ENCODE data around the gene AP2A2. TPM values are rescaled to one million over a fixed set of nuclear protein-coding genes. Genes with fewer than 3 reads are reported as not detected.
"Not testable (repeated sequence)": the region's sequence is repeated elsewhere in the genome, so short reads cannot be mapped to it uniquely, and the experiment has no call there.

The AP2A2 gene
- polyA plus RNA-seq, 10 donors, result 40.5 to 62.5 (median 49.2) TPM

DNA sequence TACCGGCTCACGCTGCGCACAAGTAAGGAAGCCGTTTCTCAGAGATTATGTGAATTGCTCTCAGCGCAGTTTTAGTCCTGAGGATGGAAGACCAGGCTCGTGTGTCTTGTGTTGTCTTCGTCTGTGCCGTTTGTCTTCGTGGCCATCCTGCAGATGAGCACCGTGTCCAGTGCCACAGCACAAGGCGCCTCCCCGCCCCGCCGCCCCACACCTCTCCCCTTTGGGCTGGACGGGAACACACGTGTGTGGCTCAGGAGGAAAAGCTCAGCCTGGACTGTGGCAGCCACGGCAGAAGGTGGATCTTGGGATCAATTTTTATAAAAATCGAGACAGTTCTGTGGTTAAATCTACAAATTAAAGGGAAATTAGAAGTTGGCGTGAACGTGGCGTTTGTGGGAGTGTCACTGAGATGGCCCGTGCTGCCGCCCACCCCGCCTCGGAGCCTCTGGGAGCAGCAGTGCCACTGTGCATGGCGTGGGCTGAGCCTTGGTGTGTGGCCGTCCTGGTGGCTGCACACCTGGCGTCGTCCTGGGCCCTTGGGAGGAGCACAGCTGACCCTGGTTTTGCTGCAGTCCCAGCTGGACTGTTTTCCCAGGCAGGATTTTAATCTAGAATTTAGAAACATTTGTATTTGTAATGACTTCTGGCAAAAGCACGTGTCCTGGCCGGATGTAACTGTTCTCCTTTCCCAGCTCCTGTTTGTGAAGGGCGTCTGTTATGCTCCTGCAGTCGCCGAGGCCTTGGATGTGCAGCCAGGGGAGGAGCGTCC is 85.1 kb downstream of the AP2A2 start:
- DNase-seq, result no peak

DNA sequence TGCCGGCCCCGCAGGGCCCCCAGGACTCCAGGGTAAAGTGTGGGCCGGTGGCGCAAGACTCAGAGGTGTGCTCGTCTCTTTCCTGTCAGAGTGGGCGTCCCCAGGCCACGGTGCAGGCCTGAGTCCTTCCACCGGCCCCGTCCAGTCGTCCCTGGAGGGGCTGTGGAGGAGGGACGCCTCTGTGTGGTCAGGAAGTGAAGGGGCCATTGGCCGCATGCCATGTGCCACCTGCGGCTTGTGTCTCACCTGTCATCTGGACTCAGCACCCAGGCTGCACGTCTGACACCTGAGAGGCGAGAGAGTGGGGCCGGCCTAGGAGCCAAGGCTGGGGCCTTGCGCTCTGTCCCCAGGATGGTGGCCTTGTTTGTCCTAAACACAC is 85.6 kb downstream of the AP2A2 start:
- no peak for DNase-seq

DNA sequence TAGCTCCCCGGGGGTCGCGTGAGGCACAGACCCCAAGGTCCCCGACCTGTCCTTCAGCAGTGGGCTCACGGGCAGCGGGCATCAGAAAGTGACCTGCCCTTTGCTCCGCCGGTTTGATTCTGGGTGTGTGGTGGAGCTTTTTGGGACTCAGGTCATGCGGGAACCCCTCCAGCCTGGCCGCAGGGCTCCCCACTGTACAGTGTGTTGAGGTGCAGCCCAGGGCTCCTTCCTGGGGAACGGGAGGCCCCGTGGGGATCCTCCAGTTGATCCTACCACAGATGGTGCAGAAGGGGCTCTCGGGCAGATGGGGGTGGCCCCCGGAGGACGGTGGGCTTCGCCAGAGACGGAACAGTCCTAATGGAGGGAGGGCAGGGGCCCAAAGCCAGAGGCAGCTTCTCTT is 86.6 kb downstream of the AP2A2 start:
- DNase-seq, result no peak

DNA sequence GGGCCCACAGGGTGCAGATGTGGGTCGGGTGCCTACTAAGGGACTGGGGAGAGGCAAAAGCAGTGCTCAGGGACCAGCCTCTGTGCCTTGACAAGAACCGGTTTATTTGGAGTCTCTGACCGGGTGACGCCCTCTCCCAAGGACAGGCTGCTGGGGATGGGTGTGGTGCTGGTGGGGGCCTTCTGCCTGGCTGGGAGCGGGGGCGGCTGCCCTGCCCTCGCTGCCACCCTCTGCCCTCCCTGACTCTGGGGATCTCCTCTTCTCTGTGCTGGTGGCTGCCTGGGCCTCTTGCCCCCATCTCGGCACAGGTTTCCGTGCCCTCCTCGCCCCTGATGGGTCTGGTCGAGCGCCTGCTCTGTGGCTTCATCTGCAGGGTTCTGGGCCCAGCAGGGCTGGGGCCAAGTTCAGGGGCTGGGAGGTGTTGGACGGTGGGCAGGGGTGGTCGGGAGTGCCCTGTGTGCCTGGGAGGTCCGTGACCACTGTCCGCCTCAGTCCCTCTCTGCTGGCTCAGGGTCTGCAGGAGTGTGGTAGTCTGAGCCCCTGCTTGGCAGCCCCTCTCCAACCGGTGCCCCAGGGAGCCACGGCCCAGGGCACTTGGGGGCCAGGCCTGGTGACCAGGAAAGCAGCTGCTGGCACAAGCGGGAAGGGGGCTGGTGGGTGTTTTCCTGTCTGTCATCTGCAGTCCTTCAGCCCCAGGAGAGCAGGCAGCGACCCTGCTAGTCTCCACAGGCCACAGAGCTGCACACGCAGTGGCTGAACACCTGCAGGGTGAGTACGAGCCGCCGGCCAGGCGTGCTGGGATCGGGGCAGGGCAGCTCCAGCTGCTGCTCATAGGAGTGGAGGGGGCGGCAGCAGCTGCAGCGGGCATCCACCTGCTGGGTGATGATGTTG is 87.3 kb downstream of the AP2A2 start:
- DNase-seq, result peak; percentile 40 to 73 (median 41)

DNA sequence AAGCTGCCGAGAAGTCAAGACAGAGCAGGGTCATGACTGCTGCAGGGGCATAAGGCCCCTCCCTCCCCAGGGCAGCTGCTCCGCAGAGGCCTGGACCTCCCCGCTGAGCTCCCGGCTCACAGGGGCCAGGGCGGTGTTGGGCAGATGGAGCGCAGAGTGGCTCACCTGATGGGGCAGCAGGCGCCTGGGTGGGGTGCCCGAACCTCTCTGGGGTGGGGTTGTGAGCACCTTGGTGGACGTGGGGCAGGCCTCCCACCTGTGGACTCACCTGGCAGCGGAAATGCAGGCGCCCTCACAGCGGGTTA is 87.9 kb downstream of the AP2A2 start:
- DNase-seq, result no peak

DNA sequence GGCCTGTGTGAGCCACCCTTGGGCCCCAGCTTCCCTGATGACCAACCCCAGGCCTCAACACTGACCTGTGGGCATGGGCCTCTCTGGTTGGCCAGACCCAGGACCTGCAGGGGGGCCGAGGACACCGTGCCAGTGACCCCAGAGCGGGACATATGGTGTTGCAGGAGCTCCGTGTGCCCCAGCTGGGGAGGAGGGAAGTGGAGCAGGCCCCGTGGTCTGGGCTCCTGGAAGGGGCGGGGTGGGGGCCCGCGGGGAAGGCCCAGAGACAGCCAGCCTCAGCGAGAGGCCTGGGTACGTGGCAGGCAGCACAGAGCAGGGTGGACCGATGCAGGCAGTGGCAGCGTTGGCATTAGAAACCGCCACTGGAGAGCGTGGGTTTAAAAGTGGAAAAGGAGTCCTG is 88.6 kb downstream of the AP2A2 start:
- DNase-seq, result no peak

DNA sequence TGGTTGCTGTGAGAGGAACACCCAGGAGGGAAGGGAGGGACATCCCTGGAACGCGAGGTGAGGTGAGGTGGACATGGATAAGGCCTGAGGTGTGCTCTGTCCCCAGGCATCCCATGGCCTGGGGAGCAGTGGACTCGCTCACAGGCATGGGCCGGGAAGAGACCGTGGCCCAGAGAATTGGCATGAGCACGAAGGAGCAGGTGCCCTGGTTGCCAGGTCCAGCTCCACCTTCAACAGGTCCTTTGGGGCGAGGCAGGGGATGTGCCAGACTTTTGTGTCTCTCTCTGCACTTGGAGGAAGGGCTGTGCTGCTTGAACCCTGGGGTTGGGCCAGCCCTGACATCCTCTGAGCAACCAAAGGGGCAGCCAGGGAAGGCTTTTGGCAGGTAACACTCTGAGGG is 89.4 kb downstream of the AP2A2 start:
- no peak for DNase-seq

DNA sequence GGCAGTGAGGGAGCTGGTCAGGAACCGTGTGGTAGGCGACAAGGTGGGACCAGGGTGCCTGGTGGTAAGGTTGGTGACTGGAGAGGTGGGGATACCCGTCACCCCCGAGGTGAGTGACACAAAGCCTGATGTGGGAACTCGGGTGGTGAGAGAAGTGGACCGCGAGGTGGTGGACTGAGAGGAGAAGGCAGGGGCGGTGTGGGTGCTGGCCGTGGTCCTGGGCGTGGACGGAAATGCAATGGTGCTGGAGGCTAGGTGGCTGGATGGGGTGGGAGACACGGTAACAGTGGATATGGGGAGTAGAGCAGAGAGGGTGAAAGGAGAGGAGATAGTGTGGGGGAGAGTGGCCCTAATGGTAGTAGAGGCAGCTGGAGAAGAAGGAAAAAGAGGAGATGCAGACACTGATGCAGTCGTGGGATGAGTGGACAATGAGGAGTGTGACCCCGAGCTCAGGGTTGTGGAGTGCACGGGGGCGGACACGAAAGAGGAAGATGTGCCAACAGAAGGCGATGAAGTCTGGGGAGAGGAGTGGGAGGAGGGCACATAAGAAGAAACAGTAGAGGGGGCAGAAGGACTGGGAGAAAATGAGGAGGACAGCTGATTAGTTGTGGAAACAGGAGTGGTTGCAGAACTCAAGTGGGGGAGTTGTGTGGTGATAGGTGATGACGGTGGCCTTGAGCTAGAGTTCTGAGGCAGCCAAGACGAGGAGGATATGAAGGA is 90.3 kb downstream of the AP2A2 start:
- DNase-seq, result no peak

DNA sequence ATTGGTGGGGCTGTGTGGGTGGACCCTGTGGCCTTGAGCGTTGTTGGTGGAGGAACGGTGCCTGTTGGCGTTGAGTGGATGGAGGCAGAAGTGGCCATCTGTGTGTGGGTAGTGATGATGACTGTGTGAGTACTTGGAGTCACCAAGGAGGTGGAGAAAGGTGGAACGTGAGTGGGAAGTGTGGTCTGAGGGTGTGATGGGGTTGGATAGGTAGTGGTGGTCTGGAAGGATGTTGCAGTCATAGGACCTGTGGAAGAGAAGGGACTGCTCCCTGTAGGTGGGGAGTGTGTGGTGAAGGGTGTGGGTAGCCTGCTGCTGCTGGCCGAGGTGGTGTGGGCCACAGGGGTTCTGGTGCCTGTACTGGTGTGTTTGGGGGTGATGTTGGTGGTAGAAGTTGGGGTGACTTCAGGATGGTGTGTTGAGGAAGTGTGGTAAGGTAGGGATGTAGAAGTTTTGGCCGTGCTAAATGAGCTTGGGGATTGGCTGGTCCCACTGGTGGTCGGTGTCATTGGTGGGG is 91.0 kb downstream of the AP2A2 start:
- DNase-seq, result not testable (repeated sequence)

DNA sequence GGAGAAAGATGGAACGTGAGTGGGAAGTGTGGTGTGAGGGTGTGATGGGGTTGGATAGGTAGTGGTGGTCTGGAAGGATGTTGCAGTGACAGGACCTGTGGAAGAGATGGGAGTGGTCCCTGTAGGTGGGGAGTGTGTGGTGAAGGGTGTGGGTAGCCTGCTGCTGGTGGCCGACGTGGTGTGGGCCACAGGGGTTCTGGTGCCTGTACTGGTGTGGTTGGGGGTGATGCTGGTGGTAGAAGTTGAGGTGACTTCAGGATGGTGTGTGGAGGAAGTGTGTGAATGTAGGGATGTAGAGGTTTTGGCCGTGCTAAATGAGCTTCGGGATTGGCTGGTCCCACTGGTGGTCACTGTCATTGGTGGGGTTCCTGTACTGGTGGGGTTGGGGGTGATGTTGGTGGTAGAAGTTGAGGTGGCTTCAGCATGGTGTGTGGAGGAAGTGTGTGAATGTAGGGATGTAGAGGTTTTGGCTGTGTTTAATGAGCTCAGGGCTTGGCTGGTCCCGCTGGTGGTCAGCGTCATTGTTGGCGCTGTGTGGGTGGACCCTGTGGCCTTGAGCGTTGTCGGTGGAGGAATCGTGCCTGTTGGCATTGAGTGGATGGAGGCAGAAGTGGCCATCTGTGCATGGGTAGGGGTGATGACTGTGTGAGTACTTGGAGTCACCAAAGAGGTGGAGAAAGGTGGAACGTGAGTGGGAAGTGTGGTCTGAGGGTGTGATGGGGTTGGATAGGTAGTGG is 91.8 kb downstream of the AP2A2 start:
- no peak for DNase-seq

DNA sequence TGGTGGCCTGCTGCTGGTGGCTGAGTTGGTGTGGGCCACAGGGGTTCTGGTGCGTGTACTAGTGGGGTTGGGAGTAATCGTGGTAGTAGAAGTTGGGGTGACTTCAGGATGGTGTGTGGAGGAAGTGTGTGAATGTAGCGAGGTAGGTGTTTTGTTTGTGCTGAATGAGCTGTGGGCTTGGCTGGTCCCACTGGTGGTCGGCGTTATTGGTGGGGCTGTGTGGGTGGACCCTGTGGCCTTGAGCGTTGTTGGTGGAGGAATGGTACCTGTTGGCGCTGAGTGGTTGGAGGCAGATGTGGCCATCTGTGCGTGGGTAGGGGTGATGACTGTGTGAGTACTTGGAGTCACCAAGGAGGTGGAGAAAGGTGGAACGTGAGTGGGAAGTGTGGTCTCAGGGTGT is 92.4 kb downstream of the AP2A2 start:
- no peak for DNase-seq

DNA sequence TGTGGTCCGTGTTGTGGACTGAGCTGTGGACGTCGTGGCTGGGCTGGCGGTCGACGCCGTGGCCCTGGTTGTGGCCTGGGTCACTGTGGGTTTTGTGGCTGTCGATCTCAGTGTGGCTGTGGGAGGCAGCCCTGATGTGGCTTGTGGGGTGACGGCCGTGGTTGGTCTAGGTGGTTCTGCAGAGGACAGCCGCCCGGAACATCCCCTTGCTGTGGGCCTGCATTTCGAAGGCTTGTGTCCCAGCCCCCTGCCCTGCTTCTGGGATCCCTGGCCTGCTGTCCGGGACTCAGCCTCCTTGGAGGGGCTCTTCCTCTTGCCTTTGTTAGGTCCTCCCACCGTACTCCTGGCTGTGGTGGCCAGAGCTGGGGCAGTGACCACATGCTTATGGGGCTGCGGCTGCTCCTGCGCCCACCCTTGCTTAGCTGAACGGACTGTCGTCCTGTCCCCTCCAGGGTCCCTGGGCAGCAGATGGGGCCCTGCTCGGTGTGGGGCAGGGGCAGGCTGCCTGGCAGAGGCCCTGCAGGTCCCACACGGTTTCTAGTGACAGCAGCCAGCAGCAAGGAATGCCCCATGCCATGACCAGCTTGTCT is 93.7 kb downstream of the AP2A2 start:
- no peak for DNase-seq

DNA sequence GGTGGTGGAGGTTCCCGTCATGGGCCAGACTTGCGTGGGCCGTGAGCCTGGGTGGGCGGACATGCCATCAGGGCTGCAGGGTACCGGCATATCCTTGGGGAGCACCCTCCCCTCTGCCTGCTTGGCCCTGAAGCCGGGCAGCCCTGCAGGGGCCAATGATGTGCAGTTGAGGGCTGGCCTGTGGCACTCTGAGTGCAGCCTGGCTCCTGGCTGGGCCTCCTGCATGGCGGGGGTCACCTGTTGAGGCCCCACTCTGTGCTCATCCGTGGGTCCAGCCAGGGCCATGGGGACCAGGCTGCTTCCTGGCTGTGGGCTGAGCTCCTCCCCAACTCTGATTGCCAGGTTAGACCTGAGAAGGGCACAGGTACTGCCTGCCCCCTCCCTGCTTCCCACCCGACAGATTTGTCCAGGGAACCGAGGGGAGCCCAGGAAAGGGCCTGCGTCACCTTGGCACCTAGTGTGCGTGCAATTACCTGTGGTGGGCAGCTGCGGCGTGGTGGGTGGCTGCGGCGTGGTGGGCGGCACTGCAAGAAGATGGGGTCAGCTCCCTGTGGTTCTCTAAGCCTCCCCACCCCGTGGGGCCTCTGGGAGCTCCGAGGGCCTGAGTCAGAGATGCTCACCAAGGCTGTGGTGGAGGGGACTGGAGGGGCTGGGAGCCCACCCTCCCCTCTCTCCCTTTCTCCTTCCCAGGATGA is 94.7 kb downstream of the AP2A2 start:
- DNase-seq, result no peak

DNA sequence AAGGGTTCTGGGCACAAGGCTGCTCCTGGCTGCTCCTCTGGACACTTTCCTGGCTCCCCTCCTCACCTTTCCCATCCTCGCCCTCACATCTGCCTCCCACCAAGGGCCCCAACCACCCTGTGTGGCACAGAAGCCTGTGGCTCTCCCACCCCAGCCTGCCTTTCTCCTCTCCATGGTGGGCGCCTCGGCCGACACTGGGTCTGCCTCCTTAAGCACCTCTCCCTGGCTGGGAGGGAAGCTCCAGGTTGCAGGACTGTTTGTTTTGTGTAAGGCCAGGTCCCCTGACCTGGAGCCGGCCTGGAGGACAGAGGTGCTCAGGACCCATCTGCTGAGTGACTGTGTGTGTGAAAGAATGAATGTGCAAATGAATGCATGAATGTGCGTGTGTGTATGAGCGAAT is 96.7 kb downstream of the AP2A2 start:
- no peak for DNase-seq

DNA sequence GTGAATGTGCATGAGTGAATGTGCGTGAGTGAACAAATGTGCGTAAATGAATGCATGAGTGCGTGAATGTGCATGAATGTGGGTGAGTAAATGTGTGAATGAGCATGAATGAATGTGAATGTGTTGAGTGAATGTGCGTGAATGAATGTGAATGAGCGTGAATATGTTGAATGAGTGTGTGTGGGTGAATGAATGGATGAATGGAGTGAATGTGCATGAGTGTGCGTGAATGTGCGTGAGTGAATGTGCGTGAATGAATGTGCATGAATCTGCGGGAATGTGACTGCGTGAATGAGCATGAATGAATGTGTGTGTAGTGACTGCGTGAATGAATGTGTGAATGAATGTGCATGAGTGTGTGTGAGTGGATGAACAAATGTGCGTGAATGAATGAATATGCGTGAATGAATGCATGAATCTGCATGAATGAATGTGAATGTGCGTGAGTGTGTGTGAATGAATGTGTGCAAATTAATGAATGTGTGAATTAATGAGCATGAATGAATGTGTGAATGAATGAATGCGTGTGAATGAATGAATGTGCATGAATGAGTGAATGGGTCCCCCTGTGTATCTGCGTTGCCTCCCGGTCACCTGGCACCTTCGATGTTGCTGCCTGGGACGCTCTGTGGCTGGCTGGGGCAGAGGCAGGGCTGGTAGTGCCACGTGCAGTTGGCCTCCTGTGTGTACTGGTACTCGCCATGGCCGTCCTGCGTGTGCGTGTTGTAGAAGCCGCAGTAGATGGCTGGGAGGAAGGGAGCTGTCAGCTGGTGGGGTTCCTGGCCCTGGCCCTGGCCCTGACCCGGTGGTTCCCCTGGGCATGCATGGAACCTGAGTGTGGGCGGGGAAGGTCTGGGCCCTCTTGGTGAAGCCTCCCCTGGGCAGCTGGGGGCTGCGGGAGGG is 97.5 kb downstream of the AP2A2 start:
- DNase-seq, result no peak

DNA sequence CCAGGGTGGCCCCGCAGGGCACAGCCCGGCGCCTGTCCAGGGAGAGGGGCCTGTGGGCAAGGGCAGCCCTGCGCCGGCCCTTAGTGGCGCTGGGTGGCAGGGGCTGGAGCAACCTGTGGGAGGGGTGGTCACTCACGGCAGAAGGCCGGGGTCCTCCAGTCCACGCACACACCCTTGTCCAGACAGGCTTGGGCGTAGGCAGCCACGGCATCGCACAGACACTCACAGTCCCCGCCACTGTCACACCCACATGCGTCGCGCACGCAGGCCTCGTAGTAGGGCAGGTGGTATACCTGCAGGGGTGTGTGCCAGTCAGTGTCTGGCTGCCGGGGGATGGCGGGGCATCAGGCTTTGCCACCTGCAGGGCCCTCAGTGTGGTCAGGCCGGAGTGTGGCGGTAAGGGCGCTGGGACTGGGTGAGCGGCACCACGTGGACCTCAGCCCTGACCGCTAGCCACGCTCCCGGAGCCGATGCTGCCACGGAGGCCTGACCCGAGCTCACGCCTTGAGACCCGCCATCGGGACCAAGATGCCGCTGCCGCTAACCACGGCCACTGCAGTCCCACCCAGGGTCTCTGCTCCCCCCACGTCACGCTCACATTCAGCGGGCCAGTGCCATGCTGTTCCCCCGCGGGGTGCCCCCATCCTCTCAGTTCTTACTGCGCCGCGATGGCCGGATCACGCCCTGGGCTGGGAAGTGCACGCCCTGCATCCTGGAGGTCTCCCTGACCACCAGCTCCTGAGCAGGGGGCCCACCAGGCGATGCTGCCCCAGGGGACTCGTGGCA is 98.3 kb downstream of the AP2A2 start:
- DNase-seq, result no peak

DNA sequence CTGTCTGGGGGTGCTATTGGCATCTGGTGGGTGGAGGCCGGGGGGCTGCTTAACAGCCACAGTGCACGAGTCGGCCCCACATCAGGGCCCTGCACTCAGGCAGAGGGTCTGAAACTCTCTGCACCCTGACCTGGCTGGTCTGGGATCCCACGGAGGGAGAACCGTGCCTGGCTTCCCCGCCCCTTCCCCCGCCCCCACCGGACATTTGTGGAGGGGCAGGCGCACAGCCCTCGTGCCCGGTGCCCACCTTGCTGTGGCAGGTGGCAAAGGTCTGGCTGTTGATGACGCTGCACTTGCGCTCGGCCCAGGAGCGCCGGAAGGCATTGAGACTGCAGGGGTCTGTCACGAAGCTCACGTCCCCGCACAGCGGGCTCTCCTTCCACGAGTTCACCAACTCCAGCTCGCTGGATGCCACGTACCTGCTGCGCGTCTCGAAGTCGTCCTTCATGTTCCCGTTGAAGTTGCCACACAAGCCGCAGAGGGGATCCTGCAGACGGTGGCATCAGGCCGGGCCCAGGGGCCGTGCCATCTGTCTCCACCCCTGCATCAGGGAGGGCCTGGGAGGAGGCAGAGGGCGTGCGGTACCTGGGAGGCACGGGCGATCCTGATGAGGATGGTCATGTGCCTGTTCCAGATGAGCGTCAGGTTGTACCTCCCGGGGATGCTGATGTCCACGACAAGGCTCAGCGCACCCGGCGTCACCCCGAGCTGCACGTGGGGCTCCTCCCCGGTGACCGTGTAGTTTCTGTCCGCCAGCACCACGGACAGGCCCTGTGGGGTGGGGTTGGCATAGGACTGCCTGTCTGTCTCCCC is 99.1 kb downstream of the AP2A2 start:
- no peak for DNase-seq

All from muscle of back (tissue), 11 donors.